Stimulated activated naive CD4-positive, alpha-beta T cell (primary cell): ENCODE measurements around the gene ESYT3.
"Not testable (repeated sequence)": the region's sequence is repeated elsewhere in the genome, so short reads cannot be mapped to it uniquely, and the experiment has no call there.

Source experiments
- DNase-seq, 6 experiments: peaks; one replicate each; lab custom pipeline; 2025; lab: John Stamatoyannopoulos, UW

Gene ESYT3

DNA sequence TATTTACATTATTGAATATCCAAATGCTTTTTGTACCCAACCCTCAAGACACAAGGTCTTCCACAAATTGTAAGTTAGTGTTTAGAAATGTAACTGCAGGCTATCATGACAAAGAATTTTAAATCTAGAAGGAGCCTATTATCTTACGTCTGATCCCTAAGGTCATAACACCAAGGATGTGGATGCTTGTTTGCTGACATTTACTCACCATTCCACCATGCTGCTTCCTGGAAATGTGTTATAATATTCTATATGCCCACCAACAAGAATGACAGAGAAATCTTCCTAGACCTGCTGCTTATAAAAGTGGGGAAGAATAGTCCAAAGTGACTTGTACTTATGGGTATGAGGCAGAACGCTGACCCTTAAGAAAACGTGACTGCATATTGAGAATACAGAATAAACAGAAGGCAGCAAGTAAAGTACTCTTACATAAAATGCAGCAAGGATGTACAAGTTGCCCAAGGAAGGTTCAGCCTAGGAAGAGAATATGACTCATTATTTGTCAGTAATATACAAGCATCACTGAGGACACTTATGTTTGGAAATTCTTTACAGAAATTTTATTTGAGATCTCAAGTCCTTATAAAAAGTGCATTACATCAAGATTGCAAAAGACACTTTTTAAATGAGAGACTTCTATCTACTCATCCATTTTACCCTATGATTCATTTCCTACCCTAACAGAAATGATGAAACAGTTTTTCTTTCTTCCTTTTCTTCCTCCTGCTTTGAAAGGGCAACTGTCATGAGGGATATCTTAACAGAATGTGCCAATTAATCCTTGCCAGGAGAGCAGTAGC lies 59.6 kb downstream of the ESYT3 start:
- no peak for DNase-seq

DNA sequence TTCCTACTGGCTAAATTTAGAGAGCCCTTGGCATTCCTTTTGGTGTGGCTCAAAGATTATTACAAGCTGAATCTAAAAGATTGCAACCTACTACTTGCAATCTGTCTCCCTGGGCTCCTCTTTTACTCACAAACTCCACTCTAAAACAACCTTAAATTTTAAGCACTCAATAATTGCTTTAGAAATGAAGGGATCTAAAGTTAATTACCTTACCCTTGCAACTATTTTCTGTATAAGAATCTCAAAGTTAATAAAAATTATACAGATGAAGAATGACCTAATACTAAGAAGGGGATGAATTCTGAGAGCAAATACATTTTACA lies 60.2 kb downstream of the ESYT3 start:
- DNase-seq = no peak

GRCh38 chr3:138495638-138496037 lies 61.2 kb downstream of the ESYT3 start:
- DNase-seq = not testable (repeated sequence)

- no peak for DNase-seq
Measured at GRCh38 chr3:138496436-138496835, 62.0 kb downstream of the ESYT3 start.

- DNase-seq = no peak
Measured at GRCh38 chr3:138497021-138497420, 62.6 kb downstream of the ESYT3 start.

DNA sequence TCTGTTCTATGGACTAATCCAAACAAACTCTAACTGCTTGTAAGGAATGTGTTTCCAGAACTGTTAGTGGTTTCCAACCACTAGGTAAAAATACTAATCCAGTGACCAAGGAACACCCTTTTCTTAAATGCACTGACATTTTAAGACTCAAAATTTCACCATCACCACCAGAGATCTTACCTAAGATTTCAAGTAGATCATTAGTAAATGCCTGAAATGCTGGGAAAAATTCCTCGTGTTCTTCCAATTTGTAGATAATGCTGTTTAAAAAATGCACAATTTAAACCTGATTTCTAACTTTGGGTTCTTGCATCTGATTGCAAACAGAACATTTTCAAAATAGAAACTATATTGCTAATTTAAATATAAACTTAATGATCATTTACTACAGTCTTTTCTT lies 63.4 kb downstream of the ESYT3 start:
- no peak for DNase-seq

DNA sequence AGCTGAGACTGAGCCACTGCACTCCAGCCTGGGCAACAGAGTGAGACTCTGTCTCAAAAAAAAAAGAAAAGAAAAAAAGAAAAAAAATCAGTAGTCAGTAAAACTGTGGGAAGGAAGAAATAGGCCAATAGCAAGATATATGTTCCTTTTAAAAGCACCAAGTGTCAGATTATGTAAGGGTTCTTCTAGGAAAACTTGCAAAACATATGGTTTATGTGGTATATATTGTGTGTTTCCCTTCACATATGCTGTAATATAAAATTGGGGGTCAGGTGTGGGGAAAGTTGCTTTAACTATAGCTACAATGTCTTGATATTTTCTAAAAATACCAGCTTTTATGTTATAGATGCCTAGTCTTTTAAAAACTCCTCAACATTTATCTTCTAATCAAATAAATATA lies 64.6 kb downstream of the ESYT3 start:
- no peak for DNase-seq

GRCh38 chr3:138507524-138507923 lies 73.1 kb downstream of the ESYT3 start:
- no peak for DNase-seq

GRCh38 chr3:138509586-138509985 lies 75.2 kb downstream of the ESYT3 start:
- DNase-seq = no peak

- no peak for DNase-seq
Measured at GRCh38 chr3:138511945-138512344, 77.5 kb downstream of the ESYT3 start.

DNA sequence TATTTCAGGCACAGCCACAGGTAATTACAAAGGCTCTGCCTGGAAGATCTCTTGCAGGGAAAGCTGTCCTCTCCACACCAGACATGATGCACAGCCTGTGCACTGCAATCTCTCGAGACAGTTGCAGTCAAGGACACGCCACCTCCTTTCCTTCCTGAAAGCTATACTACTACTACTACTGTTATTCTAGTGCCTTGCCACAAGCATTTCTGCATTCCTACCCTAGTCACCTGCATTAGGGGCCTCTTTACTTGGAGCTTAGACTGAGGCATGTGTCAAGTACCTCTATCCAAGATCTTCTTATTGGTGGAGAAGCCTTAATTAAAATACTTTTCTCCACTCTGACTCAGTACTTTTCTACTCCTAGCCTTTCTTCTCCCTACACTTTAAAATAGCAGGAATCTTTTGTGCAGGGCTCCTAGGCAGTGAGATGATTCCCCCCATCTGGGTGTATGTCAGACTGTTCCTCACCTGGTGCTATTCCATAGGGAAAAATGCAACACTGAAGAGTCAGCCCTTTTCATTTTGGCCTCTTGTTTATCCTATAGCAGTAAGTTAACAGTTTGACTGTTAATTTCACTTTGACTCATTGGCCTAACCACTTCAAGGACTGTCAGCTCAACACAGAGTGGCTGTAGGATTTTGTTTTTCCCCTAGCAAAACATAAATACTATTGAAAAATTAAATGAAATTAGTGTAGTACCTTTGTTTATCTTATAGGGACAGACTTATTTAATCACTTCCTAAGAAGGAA lies 78.9 kb downstream of the ESYT3 start:
- DNase-seq = no peak

GRCh38 chr3:138521445-138521844 lies 87.0 kb downstream of the ESYT3 start:
- not testable (repeated sequence) for DNase-seq
